A549 (cell line): ENCODE measurements around the gene TRDN. TPM values are rescaled to one million over a fixed set of nuclear protein-coding genes. Genes with fewer than 3 reads are reported as not detected.
A peak's percentile ranks its signal among the peaks of the same experiment; 100 is the strongest.

ENCODE experiments used
- ATAC-seq, 2 experiments: fragments of 200-7000 bp in 1 of 2; fragments of >200 bp in 1 of 2; cut with Nextera tagmentation in 1 of 2; cut with Tn5 transposase in 1 of 2; 3 replicates each; pipeline versions ENCODE4 v1.8.0 to v1.9.1; 2018 to 2020; ENCODE audit warnings: mild to moderate bottlenecking in 1 of 2, moderate library complexity in 1 of 2
- CTCF ChIA-PET: fragments of 300-600 bp; sonication (Branson Sonifier 250); formaldehyde crosslinking; extraction: SDS; loops from one replicate; lab custom pipeline; 2021; ENCODE audit warnings: antibody characterized with exemption, inconsistent platforms; lab: Yijun Ruan, JAX
- POLR2A ChIA-PET: fragments of 350-600 bp; formaldehyde crosslinking; extraction: SDS; loops from one replicate; lab custom pipeline; 2021; ENCODE audit warnings: antibody characterized with exemption, inconsistent platforms; lab: Yijun Ruan, JAX
- DNase-seq, 2 experiments: peaks; one replicate each; pipeline versions ENCODE4 v3.0.0 to v3.0.0-alpha.2; 2011 to 2016; ENCODE audit warnings: low read depth in 1 of 2, low spot score in 1 of 2
- FAIRE-seq: peaks from 2 replicates; lab custom pipeline; 2011; peaks lifted over from hg19 to GRCh38; lab: Jason Lieb, UNC
- H3K27ac ChIP-seq, 2 experiments: fragments of >200 bp; sonication (Bioruptor Twin); formaldehyde crosslinking; 3 replicates each; pipeline ENCODE4 v1.5.1; 2016 to 2017
- H3K4me1 ChIP-seq: fragments of >200 bp; sonication (Bioruptor Twin); formaldehyde crosslinking; 3 replicates; pipeline ENCODE4 v1.6.1; 2016
- H3K4me2 ChIP-seq: fragments of >200 bp; sonication (Bioruptor Twin); formaldehyde crosslinking; 3 replicates; pipeline ENCODE4 v1.6.1; 2016
- H3K4me3 ChIP-seq: fragments of >200 bp; sonication (Bioruptor Twin); formaldehyde crosslinking; 3 replicates; pipeline ENCODE4 v1.5.1; 2016
- H3K9me3 ChIP-seq: fragments of >200 bp; sonication (Bioruptor Twin); formaldehyde crosslinking; 3 replicates; pipeline ENCODE4 v1.6.1; 2016
- BHLHE40 ChIP-seq: IDR thresholded peaks from 2 replicates; pipeline ENCODE4 v1.6.1; 2012; ENCODE audit warnings: low read depth, low read length, inconsistent platforms
- CBX2 ChIP-seq: fragments of 200-600 bp; sonication (generic); IDR thresholded peaks from 2 replicates; pipeline ENCODE4 v1.6.1; 2016; ENCODE audit warnings: low read depth, mild to moderate bottlenecking, borderline replicate concordance
- CHD2 ChIP-seq: fragments of 150-350 bp; IDR thresholded peaks from 2 replicates; pipeline ENCODE4 v1.6.1; 2014; ENCODE audit warnings: low read length; ENCODE audit not compliant: partially characterized antibody
- EHMT2 ChIP-seq: fragments of 200-600 bp; sonication (generic); IDR thresholded peaks from 2 replicates; pipeline ENCODE4 v1.6.1; 2016; ENCODE audit warnings: antibody characterized with exemption, low read depth, mild to moderate bottlenecking, moderate library complexity
- FOXS1 ChIP-seq: fragments of 250-450 bp; sonication (Bioruptor Pico); IDR thresholded peaks from 2 replicates; pipeline ENCODE4 v1.5.0; 2020; ENCODE audit warnings: mild to moderate bottlenecking, moderate library complexity
- GATA3 ChIP-seq: IDR thresholded peaks from 2 replicates; pipeline ENCODE4 v1.6.1; 2012; ENCODE audit warnings: borderline replicate concordance
- HOXB13 ChIP-seq: fragments of 250-450 bp; sonication (Bioruptor Pico); IDR thresholded peaks from 2 replicates; pipeline ENCODE4 v1.5.0; 2020; ENCODE audit warnings: low read depth, mild to moderate bottlenecking, moderate library complexity
- JUNB ChIP-seq: fragments of >200 bp; sonication (Bioruptor Twin); formaldehyde crosslinking; IDR thresholded peaks from 2 replicates; pipeline ENCODE4 v1.6.1; 2016
- MAFK ChIP-seq: fragments of 450-650 bp; IDR thresholded peaks from 2 replicates; pipeline ENCODE4 v1.6.1; 2014; ENCODE audit not compliant: partially characterized antibody
- MAZ ChIP-seq: fragments of 150-350 bp; IDR thresholded peaks from 2 replicates; pipeline ENCODE4 v1.6.1; 2014; ENCODE audit warnings: antibody characterized with exemption, low read depth, low read length, borderline replicate concordance
- MYC ChIP-seq: IDR thresholded peaks from 2 replicates; pipeline ENCODE4 v1.6.1; 2012; ENCODE audit warnings: mild to moderate bottlenecking, inconsistent platforms, low read length, improper control_type of control experiment, borderline replicate concordance
- NR3C1 ChIP-seq: fragments of >200 bp; sonication (Bioruptor Twin); formaldehyde crosslinking; IDR thresholded peaks from 3 replicates; pipeline ENCODE4 v1.6.1; 2017
- POLR2AphosphoS2 ChIP-seq: conservative IDR thresholded peaks from 2 replicates; pipeline ENCODE4 v1.6.1; 2012; ENCODE audit warnings: low read length, improper control_type of control experiment, inconsistent platforms
- RAD21 ChIP-seq, 2 experiments: fragments of >200 bp in 1 of 2; sonication (Bioruptor Twin) in 1 of 2; formaldehyde crosslinking in 1 of 2; IDR thresholded peaks in 1 of 2; conservative IDR thresholded peaks in 1 of 2; 2 replicates in 1 of 2; 3 replicates in 1 of 2; pipeline ENCODE4 v1.6.1; 2012 to 2018; ENCODE audit warnings: inconsistent platforms in 1 of 2
- RCOR1 ChIP-seq: fragments of 150-350 bp; IDR thresholded peaks from 2 replicates; pipeline ENCODE4 v1.6.1; 2014; ENCODE audit warnings: antibody characterized with exemption, low read length, low read depth
- SMC3 ChIP-seq: fragments of >200 bp; sonication (Bioruptor Twin); formaldehyde crosslinking; IDR thresholded peaks from 3 replicates; pipeline ENCODE4 v1.6.1; 2018; ENCODE audit warnings: inconsistent platforms
- SREBF2 ChIP-seq: fragments of 450-650 bp; IDR thresholded peaks from 2 replicates; pipeline ENCODE4 v1.6.1; 2014; ENCODE audit warnings: mild to moderate bottlenecking, moderate library complexity
- TP53 ChIP-seq: fragments of 250-450 bp; sonication (Bioruptor Pico); IDR thresholded peaks from 2 replicates; pipeline ENCODE4 v1.5.0; 2021; ENCODE audit warnings: mild to moderate bottlenecking, moderate library complexity
- ZC3H11A ChIP-seq: fragments of 450-650 bp; IDR thresholded peaks from 2 replicates; pipeline ENCODE4 v1.6.1; 2014; ENCODE audit warnings: antibody characterized with exemption, mild to moderate bottlenecking
- ZSCAN20 ChIP-seq: fragments of 250-450 bp; sonication (Bioruptor Pico); IDR thresholded peaks from 2 replicates; pipeline ENCODE4 v1.8.0; 2022; ENCODE audit warnings: mild to moderate bottlenecking, moderate library complexity
- WGBS: methylation state at CpG from one replicate; pipeline ENCODE4 v1.1.6; 2017; ENCODE audit errors: missing lambda C conversion rate; 5-methylcytosine and 5-hydroxymethylcytosine counted together
- polyA plus RNA-seq, 4 experiments: library from polyadenylated mRNA; depleted of rRNA in 3 of 4; stranded (reverse); fragments of >200 nt; fragmentation: RNase III in 1 of 4; extraction: RNeasy Plus Mini Kit Qiagen cat#74134 plus additional on column Dnase treatment in 1 of 4; gene quantifications; 2 replicates in 3 of 4; 3 replicates in 1 of 4; pipeline ENCODE4 v1.2.3, GENCODE V29; 2011 to 2017
- TF ChIP-seq, protein P1 (sequence below): fragments of 450-650 bp; IDR thresholded peaks from 2 replicates; pipeline ENCODE4 v1.6.1; 2014; ENCODE audit warnings: antibody characterized with exemption
- TF ChIP-seq, protein P2 (sequence below): fragments of >200 bp; sonication (Bioruptor Twin); formaldehyde crosslinking; IDR thresholded peaks from 2 replicates; pipeline ENCODE4 v1.6.1; 2016
- TF ChIP-seq, protein P3 (sequence below): IDR thresholded peaks from 2 replicates; pipeline ENCODE4 v1.6.1; 2012
- TF ChIP-seq, protein P4 (sequence below): fragments of >200 bp; sonication (Bioruptor Twin); formaldehyde crosslinking; IDR thresholded peaks from 3 replicates; pipeline ENCODE4 v1.5.1; 2016
- TF ChIP-seq, protein P5 (sequence below): fragments of 250-450 bp; sonication (Bioruptor Pico); IDR thresholded peaks from 2 replicates; pipeline ENCODE4 v1.5.0; 2020; ENCODE audit warnings: low read depth, mild to moderate bottlenecking, moderate library complexity
- TF ChIP-seq, protein P6 (sequence below): fragments of >200 bp; sonication (Bioruptor Twin); formaldehyde crosslinking; IDR thresholded peaks from 3 replicates; pipeline ENCODE4 v1.6.1; 2016
- TF ChIP-seq, protein P7 (sequence below): IDR thresholded peaks from 2 replicates; pipeline ENCODE4 v1.6.1; 2012

Gene TRDN
- polyA plus RNA-seq, 2 of the 4 experiments (the other 2 are of a cell fraction): not detected

DNA sequence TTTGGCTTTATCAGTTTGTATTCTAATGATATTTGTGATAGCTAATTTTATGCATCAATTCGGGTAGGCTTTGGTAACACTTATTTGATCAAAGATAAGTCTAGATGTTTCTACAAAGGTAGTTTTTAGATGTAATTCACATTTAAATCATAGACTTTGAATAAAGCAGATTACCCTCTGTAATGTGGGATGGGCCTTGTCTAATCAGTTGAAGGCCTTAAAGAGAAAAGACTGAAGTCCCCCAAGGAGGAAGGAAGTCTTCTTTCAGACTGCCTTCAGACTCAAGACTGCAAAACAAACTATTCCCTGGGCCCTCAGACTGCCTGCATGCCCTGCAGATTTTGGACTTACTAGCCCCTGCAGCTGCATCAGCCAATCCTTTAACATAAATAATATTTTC lies 178.5 kb downstream of the TRDN start:
- no peaks in the 10 kb centered on the region for H3K9me3 ChIP-seq
- TF ChIP-seq RAD21 (conservative IDR thresholded peaks at IDR 0.05 in 1 of 2, IDR thresholded peaks at IDR 0.05 in 1 of 2) (no peak), CBX2 (no peak), HOXB13 (CRISPR knock-in tag) (no peak), FOXS1 (CRISPR knock-in tag) (no peak), BHLHE40 (no peak), ZSCAN20 (CRISPR knock-in tag) (no peak), EHMT2 (no peak), MAZ (no peak), ZC3H11A (no peak), POLR2AphosphoS2 (no peak)
- TF ChIP-seq, protein P1, sequence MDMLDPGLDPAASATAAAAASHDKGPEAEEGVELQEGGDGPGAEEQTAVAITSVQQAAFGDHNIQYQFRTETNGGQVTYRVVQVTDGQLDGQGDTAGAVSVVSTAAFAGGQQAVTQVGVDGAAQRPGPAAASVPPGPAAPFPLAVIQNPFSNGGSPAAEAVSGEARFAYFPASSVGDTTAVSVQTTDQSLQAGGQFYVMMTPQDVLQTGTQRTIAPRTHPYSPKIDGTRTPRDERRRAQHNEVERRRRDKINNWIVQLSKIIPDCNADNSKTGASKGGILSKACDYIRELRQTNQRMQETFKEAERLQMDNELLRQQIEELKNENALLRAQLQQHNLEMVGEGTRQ: no peak
- TF ChIP-seq, protein P2, sequence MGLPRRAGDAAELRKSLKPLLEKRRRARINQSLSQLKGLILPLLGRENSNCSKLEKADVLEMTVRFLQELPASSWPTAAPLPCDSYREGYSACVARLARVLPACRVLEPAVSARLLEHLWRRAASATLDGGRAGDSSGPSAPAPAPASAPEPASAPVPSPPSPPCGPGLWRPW: no peak
- TF ChIP-seq, protein P3, sequence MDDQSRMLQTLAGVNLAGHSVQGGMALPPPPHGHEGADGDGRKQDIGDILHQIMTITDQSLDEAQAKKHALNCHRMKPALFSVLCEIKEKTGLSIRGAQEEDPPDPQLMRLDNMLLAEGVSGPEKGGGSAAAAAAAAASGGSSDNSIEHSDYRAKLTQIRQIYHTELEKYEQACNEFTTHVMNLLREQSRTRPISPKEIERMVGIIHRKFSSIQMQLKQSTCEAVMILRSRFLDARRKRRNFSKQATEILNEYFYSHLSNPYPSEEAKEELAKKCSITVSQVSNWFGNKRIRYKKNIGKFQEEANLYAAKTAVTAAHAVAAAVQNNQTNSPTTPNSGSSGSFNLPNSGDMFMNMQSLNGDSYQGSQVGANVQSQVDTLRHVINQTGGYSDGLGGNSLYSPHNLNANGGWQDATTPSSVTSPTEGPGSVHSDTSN: no peak
- TF ChIP-seq, protein P4, sequence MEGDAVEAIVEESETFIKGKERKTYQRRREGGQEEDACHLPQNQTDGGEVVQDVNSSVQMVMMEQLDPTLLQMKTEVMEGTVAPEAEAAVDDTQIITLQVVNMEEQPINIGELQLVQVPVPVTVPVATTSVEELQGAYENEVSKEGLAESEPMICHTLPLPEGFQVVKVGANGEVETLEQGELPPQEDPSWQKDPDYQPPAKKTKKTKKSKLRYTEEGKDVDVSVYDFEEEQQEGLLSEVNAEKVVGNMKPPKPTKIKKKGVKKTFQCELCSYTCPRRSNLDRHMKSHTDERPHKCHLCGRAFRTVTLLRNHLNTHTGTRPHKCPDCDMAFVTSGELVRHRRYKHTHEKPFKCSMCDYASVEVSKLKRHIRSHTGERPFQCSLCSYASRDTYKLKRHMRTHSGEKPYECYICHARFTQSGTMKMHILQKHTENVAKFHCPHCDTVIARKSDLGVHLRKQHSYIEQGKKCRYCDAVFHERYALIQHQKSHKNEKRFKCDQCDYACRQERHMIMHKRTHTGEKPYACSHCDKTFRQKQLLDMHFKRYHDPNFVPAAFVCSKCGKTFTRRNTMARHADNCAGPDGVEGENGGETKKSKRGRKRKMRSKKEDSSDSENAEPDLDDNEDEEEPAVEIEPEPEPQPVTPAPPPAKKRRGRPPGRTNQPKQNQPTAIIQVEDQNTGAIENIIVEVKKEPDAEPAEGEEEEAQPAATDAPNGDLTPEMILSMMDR: no peak
- TF ChIP-seq, all 56 proteins: peak for 0
- FAIRE-seq (no peak), ATAC-seq (no peak), DNase-seq (no peak)
- 21% methylated on average over 1 of the region's 1 CpG for WGBS
- Histone ChIP-seq H3K4me3 (no peak overlapping the region), H3K27ac (no peak overlapping the region), H3K4me1 (no peaks in the 10 kb centered on the region), H3K4me2 (no peak overlapping the region)
- CTCF ChIA-PET: no interaction called here
- POLR2A ChIA-PET: no interaction called here

DNA sequence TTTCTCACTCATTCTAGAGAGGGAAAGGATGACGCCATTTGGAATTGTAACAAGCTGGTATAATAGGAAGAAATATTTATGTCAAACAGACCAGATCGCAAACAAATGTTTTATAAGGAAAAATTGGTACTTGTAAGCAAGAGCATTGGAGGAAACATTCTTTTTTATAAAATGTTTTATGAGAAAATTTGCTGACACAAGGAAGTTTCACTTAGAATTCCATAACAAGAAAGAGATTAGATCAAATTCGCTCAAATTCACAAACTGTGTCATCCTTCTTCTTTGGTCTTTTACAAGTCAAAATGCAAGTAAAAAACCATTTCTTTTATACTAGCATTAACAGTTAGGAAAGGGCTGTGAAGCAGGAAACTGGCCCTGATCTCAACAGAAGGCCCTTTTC lies 179.9 kb downstream of the TRDN start:
- no peak overlapping the region for H3K4me2 ChIP-seq
- no peak overlapping the region for H3K27ac ChIP-seq
- no peak overlapping the region for H3K4me3 ChIP-seq
- FAIRE-seq (no peak), ATAC-seq (no peak), DNase-seq (no peak)
- no peaks in the 10 kb centered on the region for H3K9me3 ChIP-seq
- H3K4me1 ChIP-seq: no peaks in the 10 kb centered on the region
- WGBS: 44% methylated on average over 3 of the region's 3 CpGs
- TF ChIP-seq JUNB (no peak), MYC (no peak), MAFK (peak; percentile 36), RCOR1 (no peak)
- POLR2A ChIA-PET: no interaction called here
- CTCF ChIA-PET: no interaction called here

DNA sequence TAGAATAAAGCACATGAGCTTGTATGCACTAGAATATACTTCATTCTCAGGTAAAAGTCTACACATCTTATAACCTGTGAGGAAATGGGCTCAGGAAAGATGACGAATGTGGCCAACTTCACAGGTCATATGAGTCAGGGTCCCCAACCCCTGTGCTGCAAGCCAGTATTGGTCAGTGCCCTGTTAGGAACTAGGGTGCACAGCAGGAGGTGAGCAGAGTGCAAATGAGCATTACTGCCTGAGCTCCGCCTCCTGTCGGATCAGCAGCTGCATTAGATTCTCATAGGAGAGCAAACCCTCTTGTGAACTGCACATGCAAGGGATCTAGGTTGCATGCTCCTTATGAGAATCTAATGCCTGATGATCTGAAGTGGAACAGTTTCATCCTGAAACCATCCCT lies 182.3 kb downstream of the TRDN start:
- ChIA-PET CTCF (no interaction called here), POLR2A (no interaction called here)
- no peak for FAIRE-seq
- H3K4me3 ChIP-seq: no peak overlapping the region
- H3K27ac ChIP-seq: no peak overlapping the region
- no peak overlapping the region for H3K4me2 ChIP-seq
- no peak for DNase-seq
- WGBS: 40% methylated on average over 2 of the region's 3 CpGs
- H3K4me1 ChIP-seq: no peaks in the 10 kb centered on the region
- no peak for ATAC-seq
- no peaks in the 10 kb centered on the region for H3K9me3 ChIP-seq
- TF ChIP-seq ZSCAN20 (CRISPR knock-in tag) (no peak), SREBF2 (no peak), MAFK (no peak), GATA3 (no peak), NR3C1 (no peak), CHD2 (no peak), SMC3 (no peak), TP53 (CRISPR knock-in tag) (no peak)
- TF ChIP-seq, protein P5, sequence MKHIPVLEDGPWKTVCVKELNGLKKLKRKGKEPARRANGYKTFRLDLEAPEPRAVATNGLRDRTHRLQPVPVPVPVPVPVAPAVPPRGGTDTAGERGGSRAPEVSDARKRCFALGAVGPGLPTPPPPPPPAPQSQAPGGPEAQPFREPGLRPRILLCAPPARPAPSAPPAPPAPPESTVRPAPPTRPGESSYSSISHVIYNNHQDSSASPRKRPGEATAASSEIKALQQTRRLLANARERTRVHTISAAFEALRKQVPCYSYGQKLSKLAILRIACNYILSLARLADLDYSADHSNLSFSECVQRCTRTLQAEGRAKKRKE (CRISPR knock-in tag): no peak
- TF ChIP-seq, protein P6, sequence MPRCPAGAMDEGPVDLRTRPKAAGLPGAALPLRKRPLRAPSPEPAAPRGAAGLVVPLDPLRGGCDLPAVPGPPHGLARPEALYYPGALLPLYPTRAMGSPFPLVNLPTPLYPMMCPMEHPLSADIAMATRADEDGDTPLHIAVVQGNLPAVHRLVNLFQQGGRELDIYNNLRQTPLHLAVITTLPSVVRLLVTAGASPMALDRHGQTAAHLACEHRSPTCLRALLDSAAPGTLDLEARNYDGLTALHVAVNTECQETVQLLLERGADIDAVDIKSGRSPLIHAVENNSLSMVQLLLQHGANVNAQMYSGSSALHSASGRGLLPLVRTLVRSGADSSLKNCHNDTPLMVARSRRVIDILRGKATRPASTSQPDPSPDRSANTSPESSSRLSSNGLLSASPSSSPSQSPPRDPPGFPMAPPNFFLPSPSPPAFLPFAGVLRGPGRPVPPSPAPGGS: no peak
- TF ChIP-seq, protein P7, sequence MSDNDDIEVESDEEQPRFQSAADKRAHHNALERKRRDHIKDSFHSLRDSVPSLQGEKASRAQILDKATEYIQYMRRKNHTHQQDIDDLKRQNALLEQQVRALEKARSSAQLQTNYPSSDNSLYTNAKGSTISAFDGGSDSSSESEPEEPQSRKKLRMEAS: no peak
- TF ChIP-seq, protein P4: no peak
